Stimulated activated CD4-positive, alpha-beta T cell treated with anti-CD3 and anti-CD28 coated beads, Interleukin-1b, Interleukin-23, amount 100 ng/mL, for 24 hours (primary cell): ENCODE data around the gene VENTX.

Experiments used
- DNase-seq, 4 experiments: peaks; one replicate each; pipeline ENCODE4 v3.0.0-alpha.2; 2020; ENCODE audit warnings: low read depth in 4 of 4, low spot score in 1 of 4

Gene VENTX

GRCh38 chr10:133283931-133284330 is 46.3 kb downstream of the VENTX start:
- no peak for DNase-seq

GRCh38 chr10:133285217-133285616 is 47.6 kb downstream of the VENTX start:
- no peak for DNase-seq

- no peak for DNase-seq
These were observed 48.7 kb downstream of the VENTX start for GRCh38 chr10:133286366-133286765.

DNA sequence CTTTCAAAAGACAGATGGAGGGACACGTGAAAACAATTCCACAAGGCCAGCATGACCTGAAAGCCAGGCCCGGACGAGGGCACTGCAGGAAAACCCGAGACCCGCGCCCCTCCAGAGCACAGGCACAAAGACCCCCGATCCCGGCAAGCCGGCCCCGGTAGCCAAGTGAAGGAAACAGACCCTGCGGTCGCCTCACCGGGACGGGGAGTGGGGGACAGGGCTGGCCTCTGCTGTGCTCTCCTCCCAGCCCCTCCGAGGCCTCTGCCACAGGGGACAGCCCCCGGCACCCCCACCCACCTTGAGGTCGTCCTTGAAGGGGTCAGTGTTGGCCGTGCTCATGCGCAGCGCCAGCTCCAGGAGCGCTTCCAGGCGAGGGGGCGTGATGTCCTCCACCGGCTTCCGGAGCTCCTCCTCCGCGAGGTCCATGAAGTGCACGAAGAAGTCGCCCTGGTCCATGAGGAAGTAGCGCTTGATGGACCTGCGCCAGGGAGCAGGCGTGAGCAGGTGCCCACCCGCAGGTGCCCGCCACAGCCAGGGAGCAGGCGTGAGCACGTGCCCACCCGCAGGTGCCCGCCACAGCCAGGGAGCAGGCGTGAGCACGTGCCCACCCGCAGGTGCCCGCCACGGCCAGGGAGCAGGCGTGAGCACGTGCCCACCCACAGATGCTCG is 50.3 kb downstream of the VENTX start:
- no peak for DNase-seq

GRCh38 chr10:133289761-133290160 is 52.1 kb downstream of the VENTX start:
- no peak for DNase-seq
